Neural progenitor cell (in vitro differentiated cells): ENCODE measurements around the gene CHST10. TPM values are rescaled to one million over a fixed set of nuclear protein-coding genes. Genes with fewer than 3 reads are reported as not detected.

Experiments
- DNase-seq: peaks from one replicate; pipeline ENCODE4 v3.0.0-alpha.2; 2016; ENCODE audit warnings: low spot score
- H2AFZ ChIP-seq: fragments of 200-600 bp; sonication (generic); replicated peaks from 2 replicates; pipeline ENCODE4 v1.6.1; 2016; ENCODE audit warnings: antibody characterized with exemption
- H3F3A ChIP-seq: fragments of 200-600 bp; sonication (generic); 2 replicates; pipeline ENCODE4 v1.6.1; 2016; ENCODE audit warnings: antibody characterized with exemption, low read depth
- H3K27ac ChIP-seq: fragments of 200-600 bp; sonication (generic); 2 replicates; pipeline ENCODE4 v1.5.1; 2016; ENCODE audit warnings: mild to moderate bottlenecking
- H3K27me3 ChIP-seq: fragments of 200-600 bp; sonication (generic); 2 replicates; pipeline ENCODE4 v1.6.1; 2016; ENCODE audit warnings: mild to moderate bottlenecking, moderate library complexity
- H3K36me3 ChIP-seq: fragments of 200-600 bp; sonication (generic); 2 replicates; pipeline ENCODE4 v1.5.1; 2016
- H3K4me1 ChIP-seq: fragments of 200-600 bp; sonication (generic); 2 replicates; pipeline ENCODE4 v1.6.1; 2016; ENCODE audit warnings: mixed run types
- H3K4me2 ChIP-seq: fragments of 200-600 bp; sonication (generic); 2 replicates; pipeline ENCODE4 v1.6.1; 2016
- H3K4me3 ChIP-seq: fragments of 200-600 bp; sonication (generic); 2 replicates; pipeline ENCODE4 v1.5.1; 2016
- H3K79me2 ChIP-seq: fragments of 200-600 bp; sonication (generic); 2 replicates; pipeline ENCODE4 v1.6.1; 2016; ENCODE audit warnings: low read depth
- H3K9ac ChIP-seq: fragments of 200-600 bp; sonication (generic); 2 replicates; pipeline ENCODE4 v1.6.1; 2016
- H3K9me3 ChIP-seq: fragments of 200-600 bp; sonication (generic); 2 replicates; pipeline ENCODE4 v1.5.1; 2016; ENCODE audit warnings: low read depth
- H4K20me1 ChIP-seq: fragments of 200-600 bp; sonication (generic); 2 replicates; pipeline ENCODE4 v1.6.1; 2016; ENCODE audit warnings: low read depth
- H3K27ac Mint-ChIP-seq: 3 replicates; pipeline ENCODE4 v1.8.0; 2021; ENCODE audit warnings: mixed read lengths
- H3K27me3 Mint-ChIP-seq: 2 replicates; pipeline ENCODE4 v1.8.0; 2022; ENCODE audit warnings: low read depth, mild to moderate bottlenecking, inconsistent platforms, moderate library complexity, mixed read lengths; ENCODE audit not compliant: insufficient read depth
- H3K36me3 Mint-ChIP-seq: 3 replicates; pipeline ENCODE4 v1.8.0; 2021; ENCODE audit warnings: mixed read lengths
- H3K4me1 Mint-ChIP-seq: 3 replicates; pipeline ENCODE4 v1.8.0; 2021; ENCODE audit warnings: mixed read lengths
- H3K4me3 Mint-ChIP-seq: 3 replicates; pipeline ENCODE4 v1.8.0; 2021; ENCODE audit warnings: mild to moderate bottlenecking, moderate library complexity, mixed read lengths
- H3K9me3 Mint-ChIP-seq: 3 replicates; pipeline ENCODE4 v1.8.0; 2020; ENCODE audit warnings: mixed read lengths
- EZH2 ChIP-seq: fragments of 200-600 bp; sonication (generic); IDR thresholded peaks from 2 replicates; pipeline ENCODE4 v1.6.1; 2017; ENCODE audit warnings: antibody characterized with exemption, mild to moderate bottlenecking, moderate library complexity
- EZH2phosphoT487 ChIP-seq: fragments of 200-600 bp; sonication (generic); IDR thresholded peaks from 2 replicates; pipeline ENCODE4 v1.6.1; 2017; ENCODE audit warnings: antibody characterized with exemption
- total RNA-seq: library from RNA; depleted of rRNA; stranded (reverse); fragments of >200 nt; gene quantifications from 2 replicates; pipeline ENCODE4 v1.2.3, GENCODE V29; 2015; ENCODE audit warnings: low replicate concordance
- TF ChIP-seq, protein P1 (sequence below): fragments of 200-600 bp; sonication (generic); IDR thresholded peaks from 2 replicates; pipeline ENCODE4 v1.5.1; 2017; ENCODE audit warnings: antibody characterized with exemption, mild to moderate bottlenecking

CHST10 gene
- total RNA-seq, 1 donor from 2014 or later: 28.1 TPM

DNA sequence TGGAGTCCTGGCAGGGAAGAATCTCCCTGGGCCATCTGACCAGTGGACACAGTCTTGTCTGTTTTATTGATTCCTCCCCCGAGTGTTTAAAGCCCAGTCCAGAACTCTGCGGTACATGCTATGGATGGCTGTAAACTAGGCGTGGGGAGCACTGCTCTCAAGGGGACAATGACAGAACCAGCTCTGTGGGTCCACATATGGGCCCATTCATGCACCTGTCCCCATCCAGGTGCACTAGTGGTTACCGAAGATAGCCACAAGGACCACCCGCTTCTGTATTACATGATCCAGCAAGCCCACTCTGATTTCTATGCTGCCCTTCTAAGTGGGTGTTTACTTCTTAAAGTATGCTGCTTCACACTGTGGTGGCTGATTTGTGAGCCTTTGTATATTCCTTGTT lies 21.0 kb downstream of the CHST10 start:
- no peaks in the 10 kb centered on the region for H3K36me3 ChIP-seq

GRCh38 chr2:100395532-100396350 lies 21.7 kb downstream of the CHST10 start:
- DNase-seq: no peak
- Histone ChIP-seq H3K4me3 (no peak overlapping the region), H2AFZ (no peak overlapping the region), H3K79me2 (no peaks in the 10 kb centered on the region), H4K20me1 (no peaks in the 10 kb centered on the region), H3K9ac (no peak overlapping the region), H3K36me3 (no peaks in the 10 kb centered on the region), H3K4me1 (no peaks in the 10 kb centered on the region), H3K9me3 (no peaks in the 10 kb centered on the region), H3K27ac (no peak overlapping the region), H3F3A (no peaks in the 10 kb centered on the region), H3K4me2 (no peak overlapping the region), H3K27me3 (no peaks in the 10 kb centered on the region)
- no peak for TF ChIP-seq EZH2
- TF ChIP-seq, protein P1, sequence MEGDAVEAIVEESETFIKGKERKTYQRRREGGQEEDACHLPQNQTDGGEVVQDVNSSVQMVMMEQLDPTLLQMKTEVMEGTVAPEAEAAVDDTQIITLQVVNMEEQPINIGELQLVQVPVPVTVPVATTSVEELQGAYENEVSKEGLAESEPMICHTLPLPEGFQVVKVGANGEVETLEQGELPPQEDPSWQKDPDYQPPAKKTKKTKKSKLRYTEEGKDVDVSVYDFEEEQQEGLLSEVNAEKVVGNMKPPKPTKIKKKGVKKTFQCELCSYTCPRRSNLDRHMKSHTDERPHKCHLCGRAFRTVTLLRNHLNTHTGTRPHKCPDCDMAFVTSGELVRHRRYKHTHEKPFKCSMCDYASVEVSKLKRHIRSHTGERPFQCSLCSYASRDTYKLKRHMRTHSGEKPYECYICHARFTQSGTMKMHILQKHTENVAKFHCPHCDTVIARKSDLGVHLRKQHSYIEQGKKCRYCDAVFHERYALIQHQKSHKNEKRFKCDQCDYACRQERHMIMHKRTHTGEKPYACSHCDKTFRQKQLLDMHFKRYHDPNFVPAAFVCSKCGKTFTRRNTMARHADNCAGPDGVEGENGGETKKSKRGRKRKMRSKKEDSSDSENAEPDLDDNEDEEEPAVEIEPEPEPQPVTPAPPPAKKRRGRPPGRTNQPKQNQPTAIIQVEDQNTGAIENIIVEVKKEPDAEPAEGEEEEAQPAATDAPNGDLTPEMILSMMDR: no peak
- TF ChIP-seq EZH2phosphoT487: no peak
- Mint-ChIP-seq H3K4me3 (no peak overlapping the region), H3K27me3 (peaks cover 6% of the 10 kb centered on the region), H3K36me3 (peaks cover 26% of the 10 kb centered on the region), H3K9me3 (no peaks in the 10 kb centered on the region), H3K27ac (no peak overlapping the region), H3K4me1 (no peaks in the 10 kb centered on the region)

More for the DNA sequence above, 21.0 kb downstream of the CHST10 start:
- Histone ChIP-seq H3K4me1 (no peaks in the 10 kb centered on the region), H3K79me2 (no peaks in the 10 kb centered on the region), H3K4me3 (no peak overlapping the region), H3K9ac (no peak overlapping the region), H3K9me3 (no peaks in the 10 kb centered on the region), H4K20me1 (no peaks in the 10 kb centered on the region), H3F3A (no peaks in the 10 kb centered on the region), H3K4me2 (no peak overlapping the region), H3K27me3 (no peaks in the 10 kb centered on the region), H2AFZ (no peak overlapping the region), H3K27ac (no peak overlapping the region)
- Mint-ChIP-seq H3K4me3 (no peak overlapping the region), H3K27ac (no peak overlapping the region), H3K36me3 (peaks cover 27% of the 10 kb centered on the region), H3K27me3 (peaks cover 6% of the 10 kb centered on the region), H3K9me3 (no peaks in the 10 kb centered on the region), H3K4me1 (no peaks in the 10 kb centered on the region)
- TF ChIP-seq EZH2phosphoT487 (no peak), EZH2 (no peak)
- TF ChIP-seq, protein P1: no peak
- no peak for DNase-seq

DNA sequence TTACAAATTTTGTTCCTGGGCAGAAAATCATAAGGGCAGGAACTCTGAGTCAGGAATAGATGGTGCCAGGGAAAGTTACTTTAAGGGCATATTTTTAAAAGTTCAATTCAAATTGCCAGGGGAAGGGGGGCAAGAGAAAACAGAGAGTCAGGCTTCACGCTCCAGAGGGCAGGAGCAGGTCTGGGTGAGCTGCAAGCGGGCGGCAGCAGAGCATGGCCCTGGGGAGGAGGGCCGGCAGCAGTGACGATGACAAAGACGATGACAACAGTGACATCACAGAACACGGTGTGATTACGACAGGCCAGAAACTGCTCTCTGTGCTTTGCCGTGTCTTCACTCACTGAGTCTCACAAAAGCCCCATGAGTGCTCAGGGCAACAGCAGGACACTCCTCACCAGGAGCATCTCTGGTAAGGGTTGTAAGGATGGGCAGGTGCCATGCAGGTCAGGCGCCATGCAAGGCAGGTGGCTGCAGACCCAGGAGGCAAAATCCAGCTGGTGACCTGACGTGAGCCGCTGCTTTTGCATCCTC lies 23.3 kb downstream of the CHST10 start:
- Histone ChIP-seq H3K79me2 (no peaks in the 10 kb centered on the region), H3K4me1 (no peaks in the 10 kb centered on the region), H3K9me3 (no peaks in the 10 kb centered on the region), H3K36me3 (no peaks in the 10 kb centered on the region), H3K9ac (no peak overlapping the region), H3F3A (no peaks in the 10 kb centered on the region), H3K4me3 (no peak overlapping the region), H3K27me3 (no peaks in the 10 kb centered on the region), H3K4me2 (no peak overlapping the region), H4K20me1 (no peaks in the 10 kb centered on the region), H3K27ac (no peak overlapping the region), H2AFZ (no peak overlapping the region)
- DNase-seq: no peak
- no peaks in the 10 kb centered on the region for H3K4me1 Mint-ChIP-seq
- H3K4me3 Mint-ChIP-seq: no peak overlapping the region
- no peak for TF ChIP-seq EZH2phosphoT487
- TF ChIP-seq, protein P1: no peak
- TF ChIP-seq EZH2: no peak
- no peaks in the 10 kb centered on the region for H3K9me3 Mint-ChIP-seq
- H3K27me3 Mint-ChIP-seq: peaks cover 8% of the 10 kb centered on the region
- peaks cover 24% of the 10 kb centered on the region for H3K36me3 Mint-ChIP-seq
- no peak overlapping the region for H3K27ac Mint-ChIP-seq
